ES-I3 (cell line): ENCODE data around the gene G3BP2.
"Not testable (repeated sequence)": the region's sequence is repeated elsewhere in the genome, so short reads cannot be mapped to it uniquely, and the experiment has no call there.

Experiments used
- H3K36me3 ChIP-seq: 2 replicates; pipeline ENCODE4 v1.6.1; 2013; ENCODE audit warnings: mild to moderate bottlenecking, low read length, control low read depth, moderate library complexity; ENCODE audit not compliant: insufficient read depth
- H3K4me1 ChIP-seq: 2 replicates; pipeline ENCODE4 v1.6.1; 2013; ENCODE audit warnings: mild to moderate bottlenecking, control low read depth, low read length; ENCODE audit not compliant: insufficient read depth
- H3K9ac ChIP-seq: 2 replicates; pipeline ENCODE4 v1.6.1; 2013; ENCODE audit warnings: low read depth, mild to moderate bottlenecking, low read length, moderate library complexity
- H3K9me3 ChIP-seq: 2 replicates; pipeline ENCODE4 v1.6.1; 2013; ENCODE audit warnings: mild to moderate bottlenecking, low read length, moderate library complexity; ENCODE audit not compliant: control insufficient read depth, insufficient read depth

Gene G3BP2

DNA sequence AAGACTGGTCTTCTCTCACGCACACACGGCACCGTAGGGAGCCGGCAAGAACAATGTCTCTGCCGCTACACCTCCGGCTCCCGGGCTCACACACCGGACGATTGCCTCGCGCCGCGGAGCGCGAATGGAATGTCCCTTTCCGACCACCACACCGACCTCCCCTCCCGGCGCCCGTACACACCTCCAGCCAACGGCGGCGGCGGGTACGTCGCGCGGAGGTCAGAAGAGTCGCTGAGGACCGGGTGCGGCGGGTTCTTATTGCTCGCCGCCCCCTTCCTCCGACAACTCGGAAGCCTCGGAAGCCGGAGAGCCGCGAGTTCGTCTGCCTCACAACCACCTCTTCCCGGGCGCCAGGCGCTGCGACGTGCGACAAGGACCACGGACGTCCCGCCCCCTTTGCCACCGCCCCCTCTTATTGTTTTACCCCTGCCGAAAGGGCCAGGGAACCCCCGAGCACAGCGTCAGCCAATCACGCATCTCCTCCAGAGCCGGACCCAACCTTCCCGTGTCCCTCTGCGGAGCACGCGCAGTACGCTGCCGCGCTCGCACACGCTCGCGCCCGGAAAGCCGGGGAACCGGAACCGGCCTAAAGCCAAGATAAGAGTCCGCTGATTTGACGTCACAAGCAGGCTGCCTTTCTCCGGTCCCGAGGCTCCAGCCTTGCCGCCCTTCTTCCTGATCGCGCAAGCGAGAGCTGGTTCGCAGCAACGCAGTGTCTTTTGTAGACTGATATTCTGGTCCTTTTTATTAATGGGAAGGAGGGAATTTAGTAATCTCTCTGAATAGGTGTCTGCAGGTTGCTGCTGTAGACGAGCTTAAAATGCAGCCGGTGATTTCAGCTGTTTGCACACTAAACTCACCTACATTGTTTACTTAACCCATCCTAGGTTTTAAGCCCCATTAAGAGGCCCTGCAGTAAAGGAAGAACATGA, at the start of gene G3BP2:
G3BP2 (minus strand) TSS at position 385 of the 932 bp plus-strand sequence. CDS start 11,386 bp downstream, outside the sequence.
- H3K4me1 ChIP-seq, result peaks cover 19% of the 10 kb centered on the region
- H3K36me3 ChIP-seq, result no peaks in the 10 kb centered on the region

DNA sequence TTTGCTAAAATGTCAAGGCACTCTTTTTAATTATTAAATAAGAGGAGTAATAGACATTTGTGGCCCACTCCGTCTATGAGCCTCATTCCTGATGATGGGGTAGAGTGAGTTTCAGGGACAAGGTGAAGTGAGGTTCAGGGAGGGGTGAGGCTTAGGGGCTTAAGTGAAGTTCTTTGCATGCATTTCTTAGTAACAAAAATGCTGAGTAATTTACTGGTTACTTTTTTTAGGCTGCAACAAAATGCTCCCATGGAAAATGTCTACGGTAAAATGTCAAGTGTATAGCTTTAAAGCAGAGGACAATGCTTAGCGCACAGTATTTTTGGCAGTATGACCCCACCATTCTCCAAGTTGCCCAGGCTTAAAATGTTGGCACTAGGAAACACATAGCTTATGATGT, 49.2 kb upstream of the G3BP2 start:
- no peaks in the 10 kb centered on the region for H3K9me3 ChIP-seq
- H3K36me3 ChIP-seq, result no peaks in the 10 kb centered on the region
- H3K4me1 ChIP-seq, result peaks cover 9% of the 10 kb centered on the region; the same call in 1 of the 2 replicates
- H3K9ac ChIP-seq, result no peak overlapping the region

More for the DNA sequence above, at the start of gene G3BP2:
- no peaks in the 10 kb centered on the region for H3K9me3 ChIP-seq
- H3K9ac ChIP-seq, result peak within 1 kb of the TSS; percentile 98

DNA sequence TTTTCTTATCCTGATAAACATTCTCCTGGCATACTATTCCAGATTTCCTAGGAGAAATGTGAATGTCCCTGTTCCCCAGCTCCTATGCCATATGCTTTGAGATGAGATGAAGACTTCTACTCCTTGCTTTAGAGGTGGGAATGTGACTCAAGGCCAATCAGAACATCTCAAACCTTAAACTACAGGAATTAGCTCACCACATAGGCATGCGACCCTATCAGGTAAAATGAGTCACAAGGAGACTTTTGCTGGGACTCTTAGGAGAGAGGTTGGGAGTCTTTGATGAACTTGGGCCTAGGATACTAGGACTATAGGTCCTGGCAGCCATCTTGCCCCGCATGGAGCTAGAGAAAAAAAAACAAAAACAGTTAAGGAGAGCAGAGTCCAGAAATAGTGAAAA, 45.3 kb upstream of the G3BP2 start:
- peaks cover 17% of the 10 kb centered on the region for H3K4me1 ChIP-seq
- H3K9ac ChIP-seq, result no peak overlapping the region
- H3K36me3 ChIP-seq, result 0 out of 2 replicates have a peak, but pooled peaks cover 3% of the 10 kb centered on the region
- no peaks in the 10 kb centered on the region for H3K9me3 ChIP-seq

DNA sequence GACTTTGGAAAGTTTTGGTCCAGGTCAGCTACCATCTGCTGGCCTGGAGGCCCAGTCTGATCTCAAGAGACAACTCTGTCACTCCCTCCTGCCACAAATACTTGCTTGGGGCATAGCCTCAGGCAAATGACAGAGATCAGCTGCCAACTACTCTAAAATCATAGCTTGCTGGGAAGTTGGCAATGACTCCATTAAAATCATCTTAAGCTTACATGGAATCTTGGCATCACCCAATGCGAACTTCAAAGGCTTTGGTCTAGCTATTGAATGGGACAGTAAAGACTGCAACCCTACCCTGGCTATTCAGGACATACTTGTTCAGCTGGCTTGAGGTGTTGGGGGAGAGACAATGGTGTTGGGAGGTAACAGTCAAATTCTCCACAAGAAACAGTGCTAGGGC, 44.2 kb upstream of the G3BP2 start:
- H3K9ac ChIP-seq, result no peak overlapping the region
- no peaks in the 10 kb centered on the region for H3K9me3 ChIP-seq
- H3K36me3 ChIP-seq, result 0 out of 2 replicates have a peak, but pooled peaks cover 3% of the 10 kb centered on the region
- peaks cover 13% of the 10 kb centered on the region for H3K4me1 ChIP-seq

DNA sequence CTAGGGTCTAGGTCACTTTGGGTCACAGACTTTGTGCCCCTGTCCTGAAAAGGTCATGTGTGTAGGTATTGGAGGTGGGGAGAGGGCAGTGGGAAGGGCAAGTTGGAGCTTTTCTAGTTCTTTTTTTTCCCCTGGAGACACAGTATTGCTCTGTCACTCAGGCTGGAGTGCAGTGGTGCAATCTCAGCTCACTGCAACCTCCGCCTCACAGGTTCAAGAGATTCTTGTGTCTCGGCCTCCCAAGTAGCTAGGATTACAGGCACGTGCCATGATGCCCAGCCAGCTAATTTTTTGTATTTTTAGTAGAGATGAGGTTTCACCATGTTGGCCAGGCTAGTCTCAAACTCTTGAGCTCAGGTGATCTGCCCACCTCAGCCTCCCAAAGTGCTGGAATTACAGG, 42.8 kb upstream of the G3BP2 start:
- not testable (repeated sequence) for H3K4me1 ChIP-seq, H3K9ac ChIP-seq, H3K36me3 ChIP-seq, H3K9me3 ChIP-seq

DNA sequence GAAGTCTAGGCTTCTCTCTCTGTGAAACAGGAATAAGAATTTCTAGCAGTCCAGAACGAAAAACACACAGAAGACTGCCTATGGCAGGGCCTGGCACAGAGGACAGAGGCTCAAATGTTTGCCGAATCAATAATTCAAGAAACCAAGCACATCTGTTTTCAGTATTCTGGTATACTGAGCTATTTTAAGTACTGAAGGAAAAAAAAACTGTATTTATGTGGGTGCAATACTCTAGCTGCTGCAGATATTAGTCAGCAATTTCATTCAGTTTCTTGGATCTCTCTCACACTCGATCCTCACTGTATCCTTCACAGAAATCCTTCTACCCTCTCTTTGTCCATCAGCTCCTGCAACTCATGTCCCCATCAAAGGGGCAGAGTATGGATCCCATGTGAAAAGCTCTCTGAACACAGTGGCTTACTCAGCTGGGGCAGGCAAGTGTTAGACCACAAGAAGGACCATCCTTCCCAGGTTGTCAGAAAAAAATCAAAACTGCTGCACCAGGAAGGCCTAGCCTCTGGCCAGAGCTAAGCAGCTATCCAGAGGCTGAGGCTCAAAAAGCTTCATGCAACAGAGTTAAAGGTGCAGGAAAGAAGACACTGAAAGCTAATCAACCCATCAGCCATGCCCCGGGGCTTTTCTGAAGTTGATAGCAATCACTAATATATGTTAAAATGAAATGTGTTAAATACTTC, 42.0 kb upstream of the G3BP2 start:
- Histone ChIP-seq H3K36me3 (0 out of 2 replicates have a peak, but pooled peaks cover 3% of the 10 kb centered on the region), H3K9ac (no peak overlapping the region), H3K4me1 (peaks cover 7% of the 10 kb centered on the region), H3K9me3 (no peaks in the 10 kb centered on the region)

DNA sequence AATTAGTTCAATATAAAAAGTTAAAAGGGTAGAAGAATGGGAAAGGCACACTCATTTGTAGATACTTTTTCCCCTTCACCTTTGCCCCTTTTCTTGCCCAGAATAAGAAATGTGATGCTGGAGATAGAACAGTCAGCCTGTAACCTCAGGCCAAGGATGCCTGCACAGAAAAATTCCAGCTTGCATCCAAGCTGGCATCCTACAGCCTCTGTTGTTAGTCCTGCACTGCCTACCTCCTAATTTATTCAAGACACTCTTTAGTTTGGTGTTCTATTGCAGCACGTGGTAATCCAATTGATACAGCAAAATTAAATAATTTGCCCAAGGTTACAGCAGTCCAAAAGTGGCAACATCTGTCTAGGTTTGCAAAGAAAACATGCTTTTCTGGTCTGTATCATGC, 41.5 kb upstream of the G3BP2 start:
- Histone ChIP-seq H3K36me3 (0 out of 2 replicates have a peak, but pooled peaks cover 3% of the 10 kb centered on the region), H3K4me1 (peaks cover 7% of the 10 kb centered on the region), H3K9ac (no peak overlapping the region), H3K9me3 (no peaks in the 10 kb centered on the region)

DNA sequence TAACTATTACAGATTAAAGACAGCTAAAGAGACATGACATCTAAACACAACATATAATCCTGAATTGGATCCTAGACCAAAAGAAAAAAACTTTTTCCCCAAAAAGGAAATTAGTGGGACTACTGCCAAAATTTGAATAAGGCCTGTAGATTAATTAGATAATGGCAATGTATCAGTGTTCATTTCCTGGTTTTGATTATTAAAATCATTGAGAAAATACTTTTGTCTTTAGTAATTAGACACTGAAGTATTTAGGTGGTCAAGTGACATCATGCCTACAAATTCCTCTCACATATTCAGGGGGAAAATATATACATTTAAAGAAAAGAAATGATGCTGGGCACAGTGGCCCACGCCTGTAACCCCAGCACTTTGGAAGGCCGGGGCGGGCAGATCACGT, 40.8 kb upstream of the G3BP2 start:
- Histone ChIP-seq H3K4me1 (peaks cover 7% of the 10 kb centered on the region), H3K9me3 (no peaks in the 10 kb centered on the region), H3K9ac (no peak overlapping the region), H3K36me3 (0 out of 2 replicates have a peak, but pooled peaks cover 3% of the 10 kb centered on the region)

DNA sequence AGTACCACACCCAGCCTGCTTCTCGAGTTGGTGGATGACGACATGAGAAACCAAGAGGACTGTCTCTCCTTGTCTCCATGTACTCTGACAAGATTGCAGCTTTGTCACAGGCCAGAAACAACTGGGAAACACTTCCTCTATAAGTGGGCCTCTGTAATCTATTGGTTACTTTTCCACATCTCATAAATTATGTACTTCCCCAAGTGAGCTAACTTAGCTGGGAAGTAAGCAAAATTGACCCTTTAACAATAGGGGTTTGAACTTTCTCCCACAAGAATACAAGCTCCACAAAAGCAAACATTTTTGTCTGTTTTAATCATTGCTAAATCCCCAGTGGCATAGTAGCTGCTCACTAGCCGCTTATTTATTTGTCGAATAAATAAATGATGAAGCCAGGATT, 37.0 kb upstream of the G3BP2 start:
- H3K9ac ChIP-seq, result no peak overlapping the region
- H3K36me3 ChIP-seq, result no peaks in the 10 kb centered on the region
- H3K9me3 ChIP-seq, result no peaks in the 10 kb centered on the region
- H3K4me1 ChIP-seq, result peaks cover 22% of the 10 kb centered on the region

DNA sequence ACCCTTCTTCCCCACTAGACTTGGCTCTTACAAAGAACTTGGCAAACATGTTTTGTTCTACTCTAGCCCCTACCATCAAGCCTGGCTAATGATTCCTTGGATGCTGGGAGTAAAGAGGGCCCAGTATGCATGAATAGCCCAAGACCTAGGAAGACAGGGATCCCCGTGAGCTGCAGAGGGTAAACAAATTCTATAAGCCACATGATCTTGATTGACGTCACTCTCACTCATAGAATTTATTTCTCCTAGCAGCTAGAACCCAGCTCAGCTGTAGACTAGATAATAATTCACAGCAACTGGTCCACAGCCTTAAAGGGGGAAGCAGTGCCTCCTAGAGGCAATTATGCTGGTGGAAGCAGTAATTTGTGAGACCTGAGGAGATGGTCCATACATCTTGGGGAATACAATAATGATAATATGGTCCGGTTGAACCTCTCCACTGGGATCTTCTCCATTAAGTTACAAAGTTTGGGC, 35.0 kb upstream of the G3BP2 start:
- Histone ChIP-seq H3K36me3 (no peaks in the 10 kb centered on the region), H3K9ac (no peak overlapping the region), H3K9me3 (no peaks in the 10 kb centered on the region), H3K4me1 (peaks cover 29% of the 10 kb centered on the region)

DNA sequence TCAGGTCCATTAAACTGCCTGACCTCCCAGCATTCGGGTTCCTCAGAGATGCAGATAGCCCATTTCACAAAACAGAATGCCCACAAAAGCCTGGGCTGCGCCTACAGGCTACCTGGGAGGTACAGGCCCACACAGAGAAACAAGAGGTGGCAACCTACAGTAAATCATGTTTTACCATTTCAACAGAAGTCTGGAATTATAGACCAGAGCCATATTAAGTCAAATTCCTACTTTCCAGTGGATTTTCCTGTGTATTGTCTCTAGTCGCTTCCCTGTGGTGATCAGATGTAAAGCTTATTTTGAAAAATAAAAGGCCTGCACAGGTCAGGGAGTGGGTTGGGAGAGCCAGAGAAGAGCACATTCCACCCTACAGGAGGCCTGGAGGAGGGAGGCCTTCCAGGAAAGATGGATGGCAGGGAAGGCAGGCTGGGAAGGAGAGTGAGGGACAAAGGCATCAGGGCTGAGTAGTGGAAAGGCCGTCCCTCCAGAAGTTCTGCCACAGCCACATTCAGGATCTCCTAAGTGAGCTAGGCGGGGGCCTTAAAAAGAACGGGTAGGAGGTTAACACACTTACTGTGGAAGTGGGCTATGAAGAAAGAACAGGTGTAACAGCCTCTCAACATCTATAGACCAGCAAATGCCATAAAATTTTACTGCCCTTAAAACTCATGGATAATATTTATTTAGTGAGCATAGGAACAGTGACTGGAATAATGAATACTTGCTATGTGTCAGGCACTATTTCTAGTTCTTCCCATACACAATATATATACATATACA, 32.2 kb upstream of the G3BP2 start:
- Histone ChIP-seq H3K9me3 (no peaks in the 10 kb centered on the region), H3K9ac (no peak overlapping the region), H3K4me1 (peaks cover 39% of the 10 kb centered on the region), H3K36me3 (no peaks in the 10 kb centered on the region)

DNA sequence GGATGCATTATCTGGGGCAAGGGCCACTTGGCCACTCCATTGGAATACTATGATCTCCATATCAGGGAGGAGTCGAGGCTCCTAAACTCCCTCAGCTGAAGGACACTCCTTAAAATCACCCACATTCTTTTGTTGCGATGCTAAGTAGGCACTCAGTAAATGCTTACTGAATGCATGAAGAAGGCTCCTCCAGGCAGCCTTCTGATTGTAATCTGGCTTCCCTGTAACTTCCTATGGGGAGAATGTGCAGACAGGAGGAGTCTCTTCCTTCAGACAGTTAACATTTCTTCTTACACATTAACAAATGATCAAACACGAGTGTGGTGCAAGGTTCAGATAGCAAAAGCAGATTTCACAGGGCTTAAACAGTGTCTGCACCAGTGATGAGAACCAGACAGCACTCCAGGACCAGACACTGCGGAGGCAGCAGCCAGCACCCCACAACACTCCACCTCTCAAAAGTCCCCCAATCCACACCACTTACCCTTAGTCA, 29.8 kb upstream of the G3BP2 start:
- Histone ChIP-seq H3K4me1 (peaks cover 39% of the 10 kb centered on the region), H3K9ac (0 out of 2 replicates have a peak overlapping the region, but pooled peaks have one; percentile 4), H3K36me3 (no peaks in the 10 kb centered on the region), H3K9me3 (no peaks in the 10 kb centered on the region)

DNA sequence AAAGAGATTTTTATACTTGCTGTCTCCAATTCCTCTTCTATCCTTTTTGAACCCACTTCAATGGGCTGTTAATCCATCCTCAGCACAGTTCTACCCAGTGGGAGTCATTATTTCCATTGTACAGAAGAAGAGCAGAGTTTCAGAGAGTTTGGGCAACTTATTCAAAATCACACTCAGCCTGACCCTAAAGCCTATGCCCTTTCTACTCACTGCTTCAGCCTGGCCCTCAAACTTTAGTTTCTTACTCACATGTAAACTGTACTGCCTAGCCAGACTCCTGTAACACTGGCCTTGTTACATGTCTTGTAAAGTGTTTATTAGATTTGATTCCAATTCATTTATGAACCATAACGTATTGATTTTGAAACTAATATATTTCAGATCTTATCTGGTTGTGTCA, 26.1 kb upstream of the G3BP2 start:
- peaks cover 2% of the 10 kb centered on the region; the same call in 1 of the 2 replicates for H3K36me3 ChIP-seq
- no peak overlapping the region for H3K9ac ChIP-seq
- no peaks in the 10 kb centered on the region for H3K9me3 ChIP-seq
- peaks cover 19% of the 10 kb centered on the region for H3K4me1 ChIP-seq

DNA sequence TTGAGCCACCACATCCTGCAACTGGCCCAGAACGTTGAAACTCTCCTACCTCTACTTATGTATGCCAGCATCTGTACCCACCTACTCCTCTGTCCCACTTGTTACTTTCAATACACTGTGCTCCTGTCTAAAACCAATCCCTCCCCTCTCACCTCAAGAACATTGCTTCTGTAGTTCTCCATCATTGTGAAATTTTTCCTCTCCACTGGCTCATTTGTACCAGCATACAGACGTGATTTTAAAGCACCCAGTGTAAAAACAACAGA, 25.7 kb upstream of the G3BP2 start:
- Histone ChIP-seq H3K4me1 (peaks cover 19% of the 10 kb centered on the region), H3K36me3 (peaks cover 2% of the 10 kb centered on the region; the same call in 1 of the 2 replicates), H3K9ac (no peak overlapping the region), H3K9me3 (no peaks in the 10 kb centered on the region)
